ENCODE results near the gene FBXO27. TPM values are rescaled to one million over a fixed set of nuclear protein-coding genes. Genes with fewer than 3 reads are reported as not detected.
"Not testable (repeated sequence)": the region's sequence is repeated elsewhere in the genome, so short reads cannot be mapped to it uniquely, and the experiment has no call there.

FBXO27 gene
- 4.0 and 5.5 TPM in 2 replicates for total RNA-seq (2014; rRNA removed; shearing (Covaris generic))

- peak; percentile 92 for DNase-seq
- Histone ChIP-seq H3K27me3 (ENCODE audit: control insufficient read depth, insufficient read depth, low read length) (peaks cover 4% of the 10 kb centered on the region; the same call in 1 of the 2 replicates), H3K36me3 (replicated peaks; ENCODE audit: control insufficient read depth, insufficient read depth, low read length) (peaks cover 5% of the 10 kb centered on the region), H3K4me3 (ENCODE audit: insufficient read depth, low read depth, low read length) (peak within 1 kb of the TSS; percentile 77)
Observed at GRCh38 chr19:39032063-39032918, at the start of gene FBXO27. TSS of gene FBXO27 (minus strand) at chr19:39032549. CDS start at chr19:39032227, 322 bp downstream.

- DNase-seq, result no peak
- peaks cover 35% of the 10 kb centered on the region for H3K27me3 ChIP-seq (ENCODE audit: control insufficient read depth, insufficient read depth, low read length)
- no peak overlapping the region for H3K4me3 ChIP-seq (ENCODE audit: insufficient read depth, low read depth, low read length)
- H3K36me3 ChIP-seq (replicated peaks; ENCODE audit: control insufficient read depth, insufficient read depth, low read length), result no peaks in the 10 kb centered on the region
Observed at GRCh38 chr19:39080431-39080830, 48.1 kb upstream of the FBXO27 start.

- no peak for DNase-seq
- Histone ChIP-seq H3K27me3 (ENCODE audit: control insufficient read depth, insufficient read depth, low read length) (peaks cover 17% of the 10 kb centered on the region), H3K36me3 (replicated peaks; ENCODE audit: control insufficient read depth, insufficient read depth, low read length) (no peaks in the 10 kb centered on the region), H3K4me3 (ENCODE audit: insufficient read depth, low read depth, low read length) (no peak overlapping the region)
Observed at GRCh38 chr19:39078436-39079200, 46.3 kb upstream of the FBXO27 start.

GRCh38 chr19:39077323-39077722 lies 45.0 kb upstream of the FBXO27 start:
- Histone ChIP-seq H3K4me3 (ENCODE audit: insufficient read depth, low read depth, low read length) (no peak overlapping the region), H3K36me3 (replicated peaks; ENCODE audit: control insufficient read depth, insufficient read depth, low read length) (no peaks in the 10 kb centered on the region), H3K27me3 (ENCODE audit: control insufficient read depth, insufficient read depth, low read length) (peaks cover 4% of the 10 kb centered on the region)
- no peak for DNase-seq

GRCh38 chr19:39074942-39075341 lies 42.6 kb upstream of the FBXO27 start:
- no peak for DNase-seq
- Histone ChIP-seq H3K4me3 (ENCODE audit: insufficient read depth, low read depth, low read length) (no peak overlapping the region), H3K36me3 (replicated peaks; ENCODE audit: control insufficient read depth, insufficient read depth, low read length) (no peaks in the 10 kb centered on the region), H3K27me3 (ENCODE audit: control insufficient read depth, insufficient read depth, low read length) (peaks cover 1% of the 10 kb centered on the region; the same call in 1 of the 2 replicates)

- H3K27me3 ChIP-seq (ENCODE audit: control insufficient read depth, insufficient read depth, low read length), result peaks cover 1% of the 10 kb centered on the region; the same call in 1 of the 2 replicates
- H3K36me3 ChIP-seq (replicated peaks; ENCODE audit: control insufficient read depth, insufficient read depth, low read length), result no peaks in the 10 kb centered on the region
- no peak overlapping the region for H3K4me3 ChIP-seq (ENCODE audit: insufficient read depth, low read depth, low read length)
- no peak for DNase-seq
Observed at GRCh38 chr19:39074205-39074692, 41.9 kb upstream of the FBXO27 start.

GRCh38 chr19:39070888-39071287 lies 38.5 kb upstream of the FBXO27 start:
- Histone ChIP-seq H3K36me3 (replicated peaks; ENCODE audit: control insufficient read depth, insufficient read depth, low read length) (no peaks in the 10 kb centered on the region), H3K27me3 (ENCODE audit: control insufficient read depth, insufficient read depth, low read length) (no peaks in the 10 kb centered on the region), H3K4me3 (ENCODE audit: insufficient read depth, low read depth, low read length) (no peak overlapping the region)
- no peak for DNase-seq

- not testable (repeated sequence) for DNase-seq; H3K36me3 ChIP-seq (replicated peaks; ENCODE audit: control insufficient read depth, insufficient read depth, low read length); H3K4me3 ChIP-seq (ENCODE audit: insufficient read depth, low read depth, low read length); H3K27me3 ChIP-seq (ENCODE audit: control insufficient read depth, insufficient read depth, low read length)
Observed at GRCh38 chr19:39068259-39068658, 35.9 kb upstream of the FBXO27 start.

- no peaks in the 10 kb centered on the region for H3K27me3 ChIP-seq (ENCODE audit: control insufficient read depth, insufficient read depth, low read length)
- H3K36me3 ChIP-seq (replicated peaks; ENCODE audit: control insufficient read depth, insufficient read depth, low read length), result no peaks in the 10 kb centered on the region
- no peak for DNase-seq
- no peak overlapping the region for H3K4me3 ChIP-seq (ENCODE audit: insufficient read depth, low read depth, low read length)
Observed at GRCh38 chr19:39067104-39067503, 34.8 kb upstream of the FBXO27 start.

- Histone ChIP-seq H3K36me3 (replicated peaks; ENCODE audit: control insufficient read depth, insufficient read depth, low read length) (no peaks in the 10 kb centered on the region), H3K27me3 (ENCODE audit: control insufficient read depth, insufficient read depth, low read length) (no peaks in the 10 kb centered on the region), H3K4me3 (ENCODE audit: insufficient read depth, low read depth, low read length) (no peak overlapping the region)
- DNase-seq, result no peak
Observed at GRCh38 chr19:39065928-39066327, 33.6 kb upstream of the FBXO27 start.

GRCh38 chr19:39064405-39064804 lies 32.1 kb upstream of the FBXO27 start:
- no peak overlapping the region for H3K4me3 ChIP-seq (ENCODE audit: insufficient read depth, low read depth, low read length)
- no peak for DNase-seq

GRCh38 chr19:39060171-39060570 lies 27.8 kb upstream of the FBXO27 start:
- Histone ChIP-seq H3K36me3 (replicated peaks; ENCODE audit: control insufficient read depth, insufficient read depth, low read length) (no peaks in the 10 kb centered on the region), H3K27me3 (ENCODE audit: control insufficient read depth, insufficient read depth, low read length) (no peaks in the 10 kb centered on the region), H3K4me3 (ENCODE audit: insufficient read depth, low read depth, low read length) (no peak overlapping the region)
- DNase-seq, result no peak

More at GRCh38 chr19:39064405-39064804, 32.1 kb upstream of the FBXO27 start:
- no peaks in the 10 kb centered on the region for H3K27me3 ChIP-seq (ENCODE audit: control insufficient read depth, insufficient read depth, low read length)
- no peaks in the 10 kb centered on the region for H3K36me3 ChIP-seq (replicated peaks; ENCODE audit: control insufficient read depth, insufficient read depth, low read length)

GRCh38 chr19:39059302-39059701 lies 27.0 kb upstream of the FBXO27 start:
- no peak for DNase-seq
- Histone ChIP-seq H3K27me3 (ENCODE audit: control insufficient read depth, insufficient read depth, low read length) (no peaks in the 10 kb centered on the region), H3K36me3 (replicated peaks; ENCODE audit: control insufficient read depth, insufficient read depth, low read length) (no peaks in the 10 kb centered on the region)

GRCh38 chr19:39057615-39058014 lies 25.3 kb upstream of the FBXO27 start:
- Histone ChIP-seq H3K36me3 (replicated peaks; ENCODE audit: control insufficient read depth, insufficient read depth, low read length) (no peaks in the 10 kb centered on the region), H3K4me3 (ENCODE audit: insufficient read depth, low read depth, low read length) (no peak overlapping the region), H3K27me3 (ENCODE audit: control insufficient read depth, insufficient read depth, low read length) (no peaks in the 10 kb centered on the region)
- DNase-seq, result no peak

More at GRCh38 chr19:39059302-39059701, 27.0 kb upstream of the FBXO27 start:
- no peak overlapping the region for H3K4me3 ChIP-seq (ENCODE audit: insufficient read depth, low read depth, low read length)

GRCh38 chr19:39054091-39054470 lies 21.7 kb upstream of the FBXO27 start:
- Histone ChIP-seq H3K27me3 (ENCODE audit: control insufficient read depth, insufficient read depth, low read length) (no peaks in the 10 kb centered on the region), H3K4me3 (ENCODE audit: insufficient read depth, low read depth, low read length) (no peak overlapping the region), H3K36me3 (replicated peaks; ENCODE audit: control insufficient read depth, insufficient read depth, low read length) (no peaks in the 10 kb centered on the region)
- DNase-seq, result no peak

Measured in H7 (cell line).